ENCODE results near the gene FBLN1.

- TF ChIP-seq JUND (IDR thresholded peaks at IDR 0.05; ENCODE audit: low read length) (no peak), E2F6 (IDR thresholded peaks at IDR 0.05) (no peak), CTCF (IDR thresholded peaks at IDR 0.05; ENCODE audit: control extremely low read depth in 1 of 3, insufficient read depth in 1 of 3, low read depth in 1 of 3, low read length in 3 of 3) (no peak), YY1 (IDR thresholded peaks at IDR 0.05; ENCODE audit: low read depth, low read length) (no peak), POLR2A (IDR thresholded peaks at IDR 0.05; ENCODE audit: control extremely low read depth in 1 of 2, low read depth in 2 of 2, low read length in 2 of 2) (no peak), USF2 (IDR thresholded peaks at IDR 0.05; ENCODE audit: low read length) (no peak), FOSL1 (IDR thresholded peaks at IDR 0.05; ENCODE audit: insufficient read depth, low read depth, low read length) (no peak), RBBP5 (IDR thresholded peaks at IDR 0.05; ENCODE audit: borderline replicate concordance, low read depth, low read length) (no peak), RNF2 (IDR thresholded peaks at IDR 0.05; ENCODE audit: borderline replicate concordance, low read depth, low read length, missing control alignments, poor library complexity, severe bottlenecking) (no peak), RAD21 (IDR thresholded peaks at IDR 0.05 in 1 of 2, conservative IDR thresholded peaks at IDR 0.05 in 1 of 2; ENCODE audit: low read depth in 2 of 2, low read length in 2 of 2) (no peak), EZH2 (IDR thresholded peaks at IDR 0.05; ENCODE audit: low read depth, low read length, severe bottlenecking) (no peak), POLR2AphosphoS5 (IDR thresholded peaks at IDR 0.05; ENCODE audit: low read depth, low read length) (no peak), JUN (IDR thresholded peaks at IDR 0.05; ENCODE audit: low read depth, low read length) (no peak), HDAC2 (IDR thresholded peaks at IDR 0.05; ENCODE audit: borderline replicate concordance in 1 of 2, low read depth in 2 of 2, low read length in 2 of 2) (no peak)
Observed at GRCh38 chr22:45552017-45552411, 49.3 kb downstream of the FBLN1 start.

All from H1 (cell line).